ENCODE data around the gene SELL. TPM values are rescaled to one million over a fixed set of nuclear protein-coding genes. Genes with fewer than 3 reads are reported as not detected.

The SELL gene
- total and polyA plus RNA-seq, 10 of the 15 experiments (the other 5 are each of a cell fraction or from before 2014, with no cell fraction given): 31.8 to 66.0 (median 50.9) TPM

DNA sequence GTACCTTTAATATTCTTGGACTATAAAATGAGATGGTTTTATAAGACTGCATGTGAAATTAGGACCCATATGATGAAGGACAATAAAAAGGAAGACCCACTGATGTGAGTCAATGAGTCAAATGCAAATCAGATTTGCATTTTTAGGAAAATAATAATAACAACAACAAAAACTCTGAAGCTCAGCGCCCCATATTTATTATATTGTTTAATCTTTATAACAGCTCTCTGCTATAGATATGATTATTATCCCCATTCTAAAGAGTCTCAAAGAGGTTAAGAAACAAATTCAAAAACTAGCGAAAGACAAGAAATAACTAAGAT is 850 bp upstream of the SELL start (continued):
- TF ChIP-seq, protein P1, sequence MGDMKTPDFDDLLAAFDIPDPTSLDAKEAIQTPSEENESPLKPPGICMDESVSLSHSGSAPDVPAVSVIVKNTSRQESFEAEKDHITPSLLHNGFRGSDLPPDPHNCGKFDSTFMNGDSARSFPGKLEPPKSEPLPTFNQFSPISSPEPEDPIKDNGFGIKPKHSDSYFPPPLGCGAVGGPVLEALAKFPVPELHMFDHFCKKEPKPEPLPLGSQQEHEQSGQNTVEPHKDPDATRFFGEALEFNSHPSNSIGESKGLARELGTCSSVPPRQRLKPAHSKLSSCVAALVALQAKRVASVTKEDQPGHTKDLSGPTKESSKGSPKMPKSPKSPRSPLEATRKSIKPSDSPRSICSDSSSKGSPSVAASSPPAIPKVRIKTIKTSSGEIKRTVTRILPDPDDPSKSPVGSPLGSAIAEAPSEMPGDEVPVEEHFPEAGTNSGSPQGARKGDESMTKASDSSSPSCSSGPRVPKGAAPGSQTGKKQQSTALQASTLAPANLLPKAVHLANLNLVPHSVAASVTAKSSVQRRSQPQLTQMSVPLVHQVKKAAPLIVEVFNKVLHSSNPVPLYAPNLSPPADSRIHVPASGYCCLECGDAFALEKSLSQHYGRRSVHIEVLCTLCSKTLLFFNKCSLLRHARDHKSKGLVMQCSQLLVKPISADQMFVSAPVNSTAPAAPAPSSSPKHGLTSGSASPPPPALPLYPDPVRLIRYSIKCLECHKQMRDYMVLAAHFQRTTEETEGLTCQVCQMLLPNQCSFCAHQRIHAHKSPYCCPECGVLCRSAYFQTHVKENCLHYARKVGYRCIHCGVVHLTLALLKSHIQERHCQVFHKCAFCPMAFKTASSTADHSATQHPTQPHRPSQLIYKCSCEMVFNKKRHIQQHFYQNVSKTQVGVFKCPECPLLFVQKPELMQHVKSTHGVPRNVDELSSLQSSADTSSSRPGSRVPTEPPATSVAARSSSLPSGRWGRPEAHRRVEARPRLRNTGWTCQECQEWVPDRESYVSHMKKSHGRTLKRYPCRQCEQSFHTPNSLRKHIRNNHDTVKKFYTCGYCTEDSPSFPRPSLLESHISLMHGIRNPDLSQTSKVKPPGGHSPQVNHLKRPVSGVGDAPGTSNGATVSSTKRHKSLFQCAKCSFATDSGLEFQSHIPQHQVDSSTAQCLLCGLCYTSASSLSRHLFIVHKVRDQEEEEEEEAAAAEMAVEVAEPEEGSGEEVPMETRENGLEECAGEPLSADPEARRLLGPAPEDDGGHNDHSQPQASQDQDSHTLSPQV (IDR thresholded peaks at IDR 0.05): no peak
- TF ChIP-seq, protein P2, sequence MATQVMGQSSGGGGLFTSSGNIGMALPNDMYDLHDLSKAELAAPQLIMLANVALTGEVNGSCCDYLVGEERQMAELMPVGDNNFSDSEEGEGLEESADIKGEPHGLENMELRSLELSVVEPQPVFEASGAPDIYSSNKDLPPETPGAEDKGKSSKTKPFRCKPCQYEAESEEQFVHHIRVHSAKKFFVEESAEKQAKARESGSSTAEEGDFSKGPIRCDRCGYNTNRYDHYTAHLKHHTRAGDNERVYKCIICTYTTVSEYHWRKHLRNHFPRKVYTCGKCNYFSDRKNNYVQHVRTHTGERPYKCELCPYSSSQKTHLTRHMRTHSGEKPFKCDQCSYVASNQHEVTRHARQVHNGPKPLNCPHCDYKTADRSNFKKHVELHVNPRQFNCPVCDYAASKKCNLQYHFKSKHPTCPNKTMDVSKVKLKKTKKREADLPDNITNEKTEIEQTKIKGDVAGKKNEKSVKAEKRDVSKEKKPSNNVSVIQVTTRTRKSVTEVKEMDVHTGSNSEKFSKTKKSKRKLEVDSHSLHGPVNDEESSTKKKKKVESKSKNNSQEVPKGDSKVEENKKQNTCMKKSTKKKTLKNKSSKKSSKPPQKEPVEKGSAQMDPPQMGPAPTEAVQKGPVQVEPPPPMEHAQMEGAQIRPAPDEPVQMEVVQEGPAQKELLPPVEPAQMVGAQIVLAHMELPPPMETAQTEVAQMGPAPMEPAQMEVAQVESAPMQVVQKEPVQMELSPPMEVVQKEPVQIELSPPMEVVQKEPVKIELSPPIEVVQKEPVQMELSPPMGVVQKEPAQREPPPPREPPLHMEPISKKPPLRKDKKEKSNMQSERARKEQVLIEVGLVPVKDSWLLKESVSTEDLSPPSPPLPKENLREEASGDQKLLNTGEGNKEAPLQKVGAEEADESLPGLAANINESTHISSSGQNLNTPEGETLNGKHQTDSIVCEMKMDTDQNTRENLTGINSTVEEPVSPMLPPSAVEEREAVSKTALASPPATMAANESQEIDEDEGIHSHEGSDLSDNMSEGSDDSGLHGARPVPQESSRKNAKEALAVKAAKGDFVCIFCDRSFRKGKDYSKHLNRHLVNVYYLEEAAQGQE (IDR thresholded peaks at IDR 0.05; ENCODE audit: low read depth, low read length): no peak
- TF ChIP-seq TCF7 (IDR thresholded peaks at IDR 0.05; ENCODE audit: borderline replicate concordance) (no peak), TCF3 (IDR thresholded peaks at IDR 0.05; ENCODE audit: borderline replicate concordance, insufficient read depth, low read depth, low read length) (no peak), JUND (IDR thresholded peaks at IDR 0.05; ENCODE audit: low read depth, low read length) (no peak), EZH2 (IDR thresholded peaks at IDR 0.05; ENCODE audit: borderline replicate concordance, control insufficient read depth, low read depth, low read length) (no peak), CBX3 (IDR thresholded peaks at IDR 0.05; ENCODE audit: borderline replicate concordance, low read depth) (no peak), SMAD5 (IDR thresholded peaks at IDR 0.05; ENCODE audit: low read depth) (no peak), FOS (IDR thresholded peaks at IDR 0.05; ENCODE audit: borderline replicate concordance, extremely low read depth, insufficient read length) (no peak)
- TF ChIP-seq, protein P3, sequence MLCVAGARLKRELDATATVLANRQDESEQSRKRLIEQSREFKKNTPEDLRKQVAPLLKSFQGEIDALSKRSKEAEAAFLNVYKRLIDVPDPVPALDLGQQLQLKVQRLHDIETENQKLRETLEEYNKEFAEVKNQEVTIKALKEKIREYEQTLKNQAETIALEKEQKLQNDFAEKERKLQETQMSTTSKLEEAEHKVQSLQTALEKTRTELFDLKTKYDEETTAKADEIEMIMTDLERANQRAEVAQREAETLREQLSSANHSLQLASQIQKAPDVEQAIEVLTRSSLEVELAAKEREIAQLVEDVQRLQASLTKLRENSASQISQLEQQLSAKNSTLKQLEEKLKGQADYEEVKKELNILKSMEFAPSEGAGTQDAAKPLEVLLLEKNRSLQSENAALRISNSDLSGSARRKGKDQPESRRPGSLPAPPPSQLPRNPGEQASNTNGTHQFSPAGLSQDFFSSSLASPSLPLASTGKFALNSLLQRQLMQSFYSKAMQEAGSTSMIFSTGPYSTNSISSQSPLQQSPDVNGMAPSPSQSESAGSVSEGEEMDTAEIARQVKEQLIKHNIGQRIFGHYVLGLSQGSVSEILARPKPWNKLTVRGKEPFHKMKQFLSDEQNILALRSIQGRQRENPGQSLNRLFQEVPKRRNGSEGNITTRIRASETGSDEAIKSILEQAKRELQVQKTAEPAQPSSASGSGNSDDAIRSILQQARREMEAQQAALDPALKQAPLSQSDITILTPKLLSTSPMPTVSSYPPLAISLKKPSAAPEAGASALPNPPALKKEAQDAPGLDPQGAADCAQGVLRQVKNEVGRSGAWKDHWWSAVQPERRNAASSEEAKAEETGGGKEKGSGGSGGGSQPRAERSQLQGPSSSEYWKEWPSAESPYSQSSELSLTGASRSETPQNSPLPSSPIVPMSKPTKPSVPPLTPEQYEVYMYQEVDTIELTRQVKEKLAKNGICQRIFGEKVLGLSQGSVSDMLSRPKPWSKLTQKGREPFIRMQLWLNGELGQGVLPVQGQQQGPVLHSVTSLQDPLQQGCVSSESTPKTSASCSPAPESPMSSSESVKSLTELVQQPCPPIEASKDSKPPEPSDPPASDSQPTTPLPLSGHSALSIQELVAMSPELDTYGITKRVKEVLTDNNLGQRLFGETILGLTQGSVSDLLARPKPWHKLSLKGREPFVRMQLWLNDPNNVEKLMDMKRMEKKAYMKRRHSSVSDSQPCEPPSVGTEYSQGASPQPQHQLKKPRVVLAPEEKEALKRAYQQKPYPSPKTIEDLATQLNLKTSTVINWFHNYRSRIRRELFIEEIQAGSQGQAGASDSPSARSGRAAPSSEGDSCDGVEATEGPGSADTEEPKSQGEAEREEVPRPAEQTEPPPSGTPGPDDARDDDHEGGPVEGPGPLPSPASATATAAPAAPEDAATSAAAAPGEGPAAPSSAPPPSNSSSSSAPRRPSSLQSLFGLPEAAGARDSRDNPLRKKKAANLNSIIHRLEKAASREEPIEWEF (IDR thresholded peaks at IDR 0.05; ENCODE audit: insufficient replicate concordance, low read depth, low read length): no peak

All from GM12878 (cell line).